Fibroblast of lung (primary cell): ENCODE results near the gene IRF7.

Source experiments
- EZH2 ChIP-seq: IDR thresholded peaks from 2 replicates; pipeline ENCODE4 v1.5.1; 2012; ENCODE audit warnings: low read length, control low read depth, mild to moderate bottlenecking; ENCODE audit errors: missing control alignments
- TF ChIP-seq, protein P1 (sequence below), 2 donors: IDR thresholded peaks in 1 of 2; conservative IDR thresholded peaks in 1 of 2; 1 replicate in 1 of 2; 2 replicates in 1 of 2; pipeline ENCODE4 v1.5.1; 2011 to 2012; ENCODE audit warnings: low read length in 2 of 2, control low read depth in 1 of 2, inconsistent platforms in 1 of 2, low read depth in 1 of 2, mild to moderate bottlenecking in 1 of 2

DNA sequence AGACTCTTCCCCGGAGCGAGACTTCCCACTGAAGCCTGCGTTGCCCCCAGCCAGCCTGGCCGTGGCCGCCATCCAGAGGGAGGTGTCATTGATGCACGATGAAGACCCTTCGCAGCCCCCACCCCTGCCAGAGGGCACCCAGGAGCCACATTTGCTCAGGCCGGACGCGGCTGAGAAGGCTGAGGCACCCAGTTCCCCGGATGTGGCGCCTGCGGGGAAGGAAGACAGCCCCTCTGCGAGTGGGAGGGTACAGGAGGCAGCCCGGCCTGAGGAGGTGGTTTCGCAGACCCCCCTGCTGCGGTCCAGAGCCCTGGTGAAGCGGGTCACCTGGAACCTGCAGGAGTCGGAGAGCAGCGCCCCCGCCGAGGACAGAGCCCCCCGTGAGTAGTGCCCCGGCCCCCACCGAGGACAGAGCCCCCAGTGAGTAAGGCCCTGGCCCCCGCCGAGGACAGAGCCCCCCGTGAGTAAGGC, 6.4 kb downstream of the IRF7 start:
- TF ChIP-seq EZH2 = no peak
- TF ChIP-seq, protein P1, sequence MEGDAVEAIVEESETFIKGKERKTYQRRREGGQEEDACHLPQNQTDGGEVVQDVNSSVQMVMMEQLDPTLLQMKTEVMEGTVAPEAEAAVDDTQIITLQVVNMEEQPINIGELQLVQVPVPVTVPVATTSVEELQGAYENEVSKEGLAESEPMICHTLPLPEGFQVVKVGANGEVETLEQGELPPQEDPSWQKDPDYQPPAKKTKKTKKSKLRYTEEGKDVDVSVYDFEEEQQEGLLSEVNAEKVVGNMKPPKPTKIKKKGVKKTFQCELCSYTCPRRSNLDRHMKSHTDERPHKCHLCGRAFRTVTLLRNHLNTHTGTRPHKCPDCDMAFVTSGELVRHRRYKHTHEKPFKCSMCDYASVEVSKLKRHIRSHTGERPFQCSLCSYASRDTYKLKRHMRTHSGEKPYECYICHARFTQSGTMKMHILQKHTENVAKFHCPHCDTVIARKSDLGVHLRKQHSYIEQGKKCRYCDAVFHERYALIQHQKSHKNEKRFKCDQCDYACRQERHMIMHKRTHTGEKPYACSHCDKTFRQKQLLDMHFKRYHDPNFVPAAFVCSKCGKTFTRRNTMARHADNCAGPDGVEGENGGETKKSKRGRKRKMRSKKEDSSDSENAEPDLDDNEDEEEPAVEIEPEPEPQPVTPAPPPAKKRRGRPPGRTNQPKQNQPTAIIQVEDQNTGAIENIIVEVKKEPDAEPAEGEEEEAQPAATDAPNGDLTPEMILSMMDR (conservative IDR thresholded peaks at IDR 0.05 in 1 of 2, IDR thresholded peaks at IDR 0.05 in 1 of 2; ENCODE audit: low read depth in 1 of 2, low read length in 2 of 2) = no peak
